T-cell (primary cell): ENCODE results near the gene PRPF6. TPM values are rescaled to one million over a fixed set of nuclear protein-coding genes. Genes with fewer than 3 reads are reported as not detected.

Experiments
- ATAC-seq, 4 experiments: fragments of 200-7000 bp in 3 of 4; fragments of 150-1000 bp in 1 of 4; cut with Tn5 transposase; replicated peaks in 1 of 4; 1 replicate in 3 of 4; 2 replicates in 1 of 4; pipeline ENCODE4 v1.10.0; 2021; ENCODE audit warnings: moderate library complexity in 3 of 4, mild to moderate bottlenecking in 2 of 4, moderate number of reproducible peaks in 1 of 4
- CTCF ChIA-PET, 2 donors: fragments of 300-600 bp; sonication (Branson Sonifier 250); formaldehyde crosslinking; loops; one replicate each; lab custom pipeline; 2022; ENCODE audit warnings: antibody characterized with exemption in 2 of 2; lab: Charles Lee
- POLR2A ChIA-PET, 2 donors: fragments of 300-600 bp; sonication (Branson Sonifier 250); formaldehyde crosslinking; loops; one replicate each; lab custom pipeline; 2022; ENCODE audit warnings: antibody characterized with exemption in 2 of 2; lab: Charles Lee
- DNase-seq, 35 experiments: peaks; one replicate each; pipeline versions ENCODE4 v3.0.0 to v3.0.0-alpha.2; 2013 to 2023
- H3K27ac ChIP-seq: one replicate; pipeline ENCODE4 v1.5.1; 2013; ENCODE audit warnings: low read length
- H3K27me3 ChIP-seq, 2 experiments: replicated peaks in 1 of 2; 1 replicate in 1 of 2; 2 replicates in 1 of 2; pipeline versions ENCODE4 v1.6.1 to v1.7.0; 2013; ENCODE audit warnings: low read length in 1 of 2, mixed read lengths in 1 of 2; ENCODE audit not compliant: control insufficient read depth in 2 of 2, insufficient read depth in 2 of 2; ENCODE audit errors: extremely low read depth in 1 of 2
- H3K36me3 ChIP-seq, 2 donors: 1 replicate in 1 of 2; 2 replicates in 1 of 2; pipeline versions ENCODE4 v1.6.1 to v1.7.0; 2013; ENCODE audit warnings: low read length in 1 of 2; ENCODE audit not compliant: control insufficient read depth in 2 of 2, insufficient read depth in 1 of 2; ENCODE audit errors: extremely low read depth in 1 of 2
- H3K4me1 ChIP-seq, 2 experiments: 1 replicate in 1 of 2; 2 replicates in 1 of 2; pipeline versions ENCODE4 v1.6.1 to v1.7.0; 2013; ENCODE audit warnings: low read length in 2 of 2, mixed read lengths in 1 of 2; ENCODE audit not compliant: insufficient read depth in 2 of 2, control insufficient read depth in 1 of 2; ENCODE audit errors: extremely low read depth in 1 of 2
- H3K4me3 ChIP-seq, 2 donors: 1 replicate in 1 of 2; 2 replicates in 1 of 2; pipeline versions ENCODE4 v1.5.1 to v1.7.0; 2013; ENCODE audit warnings: mild to moderate bottlenecking in 2 of 2, low read length in 1 of 2, moderate library complexity in 1 of 2; ENCODE audit not compliant: control insufficient read depth in 1 of 2; ENCODE audit errors: extremely low read depth in 1 of 2
- H3K9me3 ChIP-seq: 2 replicates; pipeline ENCODE4 v1.7.0; 2013
- H3K27ac Mint-ChIP-seq, 2 donors: one replicate each; pipeline ENCODE4 v1.8.0; 2020 to 2021; ENCODE audit warnings: mild to moderate bottlenecking in 2 of 2, mixed read lengths in 2 of 2
- H3K27me3 Mint-ChIP-seq, 2 donors: one replicate each; pipeline ENCODE4 v1.8.0; 2021 to 2022; ENCODE audit warnings: mixed read lengths in 2 of 2
- H3K36me3 Mint-ChIP-seq: one replicate; pipeline ENCODE4 v1.8.0; 2021; ENCODE audit warnings: mixed read lengths
- H3K4me1 Mint-ChIP-seq, 3 donors: one replicate each; pipeline ENCODE4 v1.8.0; 2020 to 2022; ENCODE audit warnings: mixed read lengths in 3 of 3, mild to moderate bottlenecking in 1 of 3
- H3K4me3 Mint-ChIP-seq, 3 donors: one replicate each; pipeline ENCODE4 v1.8.0; 2020 to 2022; ENCODE audit warnings: mild to moderate bottlenecking in 3 of 3, mixed read lengths in 3 of 3, moderate library complexity in 3 of 3
- H3K9me3 Mint-ChIP-seq, 3 donors: one replicate each; pipeline ENCODE4 v1.8.0; 2020 to 2022; ENCODE audit warnings: mixed read lengths in 3 of 3
- WGBS: methylation state at CpG from one replicate; pipeline ENCODE4 v1.1.5; 2013; ENCODE audit warnings: missing lambda C conversion rate; ENCODE audit not compliant: insufficient coverage; 5-methylcytosine and 5-hydroxymethylcytosine counted together
- total RNA-seq, 35 experiments: library from RNA in 6 of 35; stranded (reverse) in 6 of 35; fragments of 120-200 nt in 1 of 35; gene quantifications; one replicate each; pipeline versions ENCODE4 v1.2.1 to v1.2.4 and lab custom pipeline; 2013 to 2026

The PRPF6 gene
- total RNA-seq, 5 donors from 2014 or later (not counting 1 experiment from before 2014, with no cell fraction given) = 59.8 to 106 (median 83.5) TPM

DNA sequence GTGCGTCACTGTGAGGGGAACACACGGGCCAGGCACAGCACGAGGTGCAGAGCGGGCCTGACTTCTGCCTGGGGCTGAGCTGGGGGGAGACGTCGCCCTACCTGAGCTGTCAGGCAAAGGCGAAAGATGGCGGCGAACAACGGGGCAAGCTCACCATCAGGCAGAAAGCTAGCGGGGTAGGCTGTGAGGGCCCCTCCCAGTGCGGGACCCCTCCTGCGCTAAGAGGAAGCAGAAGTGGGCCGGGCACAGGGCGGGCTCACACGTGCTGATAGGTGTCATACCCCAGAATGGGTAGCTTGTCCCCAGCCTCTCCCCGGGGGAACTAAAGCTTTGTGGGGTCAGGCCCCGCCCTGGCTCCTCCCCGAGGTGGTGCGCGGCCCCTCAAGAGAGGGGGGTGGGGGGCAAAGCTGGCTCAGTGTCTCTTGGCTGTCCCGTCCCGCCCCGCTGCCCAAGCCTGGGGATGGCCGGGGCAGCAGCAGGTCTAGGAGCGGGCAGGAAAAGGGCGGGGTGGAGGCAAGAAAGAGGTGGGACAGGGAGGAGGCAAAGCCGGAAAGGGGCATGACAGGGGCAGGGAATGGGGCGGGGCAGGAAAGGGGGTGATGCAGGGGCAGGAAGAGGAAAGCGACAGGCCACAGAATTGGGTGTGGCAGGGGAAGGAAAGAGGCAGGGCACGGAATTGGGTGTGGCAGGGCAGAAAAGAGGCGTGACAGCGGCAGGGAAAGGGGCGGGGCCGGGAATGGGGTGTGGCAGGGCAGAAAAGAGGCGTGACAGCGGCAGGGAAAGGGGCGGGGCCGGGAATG lies 39.5 kb upstream of the PRPF6 start:
- Mint-ChIP-seq H3K27me3 (no peaks in the 10 kb centered on the region), H3K27ac (peak overlapping the region; percentile 39 to 81), H3K9me3 (no peaks in the 10 kb centered on the region), H3K4me1 (peaks cover 11 to 30% (median 17%) of the 10 kb centered on the region in 3 donors), H3K4me3 (peak overlapping the region in 1 of 3 donors; percentile 53), H3K36me3 (peaks cover 16% of the 10 kb centered on the region)
- H3K4me3 ChIP-seq = no peak overlapping the region
- peak overlapping the region; percentile 44 for H3K27ac ChIP-seq
- peaks cover 2 to 34% of the 10 kb centered on the region in 2 experiments for H3K4me1 ChIP-seq
- WGBS = 80% methylated on average over 20 of the region's 39 CpGs
- DNase-seq (peak; percentile 52 to 89 (median 74)), ATAC-seq (peak; percentile 78 to 85 (median 80))
- peaks cover 20 to 60% of the 10 kb centered on the region in 2 donors for H3K36me3 ChIP-seq
- H3K9me3 ChIP-seq = no peaks in the 10 kb centered on the region
- CTCF ChIA-PET = interaction anchor here in 1 of 2 donors (0.7 kb wide), 1 partner anchor 9 kb away, joined by 3 read pairs; no protein-coding TSS in a partner anchor
- H3K27me3 ChIP-seq = no peaks in the 10 kb centered on the region
- POLR2A ChIA-PET = no interaction called here

DNA sequence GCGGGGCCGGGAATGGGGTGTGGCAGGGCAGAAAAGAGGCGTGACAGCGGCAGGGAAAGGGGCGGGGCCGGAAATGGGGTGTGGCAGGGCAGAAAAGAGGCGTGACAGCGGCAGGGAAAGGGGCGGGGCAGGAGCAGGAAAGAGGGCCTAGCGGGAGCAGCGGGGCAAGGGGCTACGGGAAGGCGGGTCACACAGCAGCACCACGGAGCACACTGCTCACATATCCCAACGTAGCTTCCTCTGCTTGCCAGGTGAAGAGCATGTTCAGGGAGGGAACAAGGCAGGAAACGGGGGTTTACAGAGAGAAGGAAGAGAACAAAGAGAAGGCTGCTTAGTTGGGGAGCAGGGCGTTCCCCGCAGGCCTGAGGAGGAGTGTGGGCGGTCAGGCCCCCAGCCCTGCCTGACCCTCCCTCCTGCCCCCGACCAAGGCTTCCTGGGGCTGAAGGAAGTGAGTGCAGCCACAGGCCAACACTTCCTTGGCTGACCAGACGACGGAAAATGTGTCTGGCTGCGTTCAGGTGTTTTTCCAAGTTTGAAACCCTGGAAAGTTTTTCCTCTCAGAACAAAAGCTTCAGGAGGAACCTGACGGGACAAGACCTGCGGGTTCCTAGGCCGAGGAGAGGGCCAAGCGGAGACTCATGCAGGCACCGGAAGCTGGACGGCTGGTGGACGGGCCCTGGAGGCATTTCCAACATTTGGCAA lies 38.5 kb upstream of the PRPF6 start:
- peak in 1 of 4 experiments; percentile 19 for ATAC-seq
- POLR2A ChIA-PET = interaction anchor here in 1 of 2 donors (0.5 kb wide), 1 partner anchor 21 kb away, joined by 3 read pairs; no protein-coding TSS in a partner anchor
- WGBS = 68% methylated on average over 18 of the region's 30 CpGs
- DNase-seq = peak in 8 of 35 experiments; percentile 21 to 53 (median 48)
- no peaks in the 10 kb centered on the region for H3K9me3 Mint-ChIP-seq
- CTCF ChIA-PET = no interaction called here
- Histone ChIP-seq H3K9me3 (no peaks in the 10 kb centered on the region), H3K4me3 (no peak overlapping the region), H3K27me3 (no peaks in the 10 kb centered on the region), H3K36me3 (peaks cover 17 to 60% of the 10 kb centered on the region in 2 donors), H3K27ac (no peak overlapping the region), H3K4me1 (peaks cover 2 to 40% of the 10 kb centered on the region in 2 experiments)
- H3K36me3 Mint-ChIP-seq = peaks cover 16% of the 10 kb centered on the region
- H3K4me1 Mint-ChIP-seq = peaks cover 19 to 36% (median 24%) of the 10 kb centered on the region in 3 donors
- H3K27ac Mint-ChIP-seq = peak overlapping the region; percentile 70 to 78
- H3K27me3 Mint-ChIP-seq = no peaks in the 10 kb centered on the region
- peak overlapping the region in 1 of 3 donors; percentile 53 for H3K4me3 Mint-ChIP-seq

DNA sequence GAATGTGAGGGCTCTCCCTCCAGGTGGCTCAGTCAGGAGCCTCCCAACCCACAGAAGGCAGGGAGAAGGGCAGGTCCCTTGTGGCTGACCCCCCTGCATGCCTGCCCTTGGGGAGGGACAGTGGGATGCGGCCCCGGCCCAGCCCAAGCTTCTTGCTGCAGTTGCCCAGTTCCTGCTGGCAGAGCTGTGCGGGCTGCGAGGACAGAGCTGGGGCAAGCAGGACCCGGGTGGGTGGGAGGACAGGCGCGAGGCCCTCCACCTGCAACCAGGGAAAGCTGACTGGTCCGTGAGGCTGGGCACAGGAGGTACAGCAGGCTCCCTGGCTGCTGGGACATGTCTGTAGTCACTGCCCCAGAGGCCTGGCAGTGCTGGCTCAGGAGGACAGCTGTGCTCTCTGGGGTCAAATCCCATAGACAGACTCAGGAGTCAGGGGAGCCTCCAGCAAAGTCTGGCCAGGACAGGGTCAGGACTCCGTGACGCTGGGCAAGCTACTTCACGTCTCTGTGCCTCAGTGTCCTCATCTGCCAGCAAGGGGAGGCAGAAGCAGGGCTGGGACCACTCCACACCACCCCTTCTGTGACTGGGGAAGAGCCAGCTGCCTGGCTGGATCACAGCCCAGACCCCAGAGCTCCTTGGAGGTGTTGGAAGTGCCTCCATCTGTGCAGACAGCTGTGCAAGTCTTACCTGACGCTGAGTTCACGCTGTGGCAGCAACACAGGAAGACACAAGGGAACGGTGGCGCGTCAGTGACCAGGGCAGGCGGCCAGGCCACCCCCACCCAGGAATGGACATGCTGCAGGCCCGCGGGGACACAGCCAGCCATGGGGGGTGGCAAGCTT lies 37.7 kb upstream of the PRPF6 start:
- Histone ChIP-seq H3K36me3 (peaks cover 17 to 55% of the 10 kb centered on the region in 2 donors), H3K4me3 (no peak overlapping the region), H3K9me3 (no peaks in the 10 kb centered on the region), H3K27me3 (no peaks in the 10 kb centered on the region), H3K27ac (no peak overlapping the region), H3K4me1 (peaks cover 7 to 48% of the 10 kb centered on the region in 2 experiments)
- ChIA-PET CTCF (no interaction called here), POLR2A (interaction anchor here in 1 of 2 donors (0.5 kb wide), 1 partner anchor 22 kb away, joined by 3 read pairs; no protein-coding TSS in a partner anchor)
- H3K27me3 Mint-ChIP-seq = no peaks in the 10 kb centered on the region
- peaks cover 27 to 40% (median 32%) of the 10 kb centered on the region in 3 donors for H3K4me1 Mint-ChIP-seq
- no peak for DNase-seq
- H3K36me3 Mint-ChIP-seq = peaks cover 11% of the 10 kb centered on the region
- no peak overlapping the region for H3K4me3 Mint-ChIP-seq
- ATAC-seq = no peak
- no peak overlapping the region for H3K27ac Mint-ChIP-seq
- WGBS = 95% methylated on average over 19 of the region's 19 CpGs
- no peaks in the 10 kb centered on the region for H3K9me3 Mint-ChIP-seq

DNA sequence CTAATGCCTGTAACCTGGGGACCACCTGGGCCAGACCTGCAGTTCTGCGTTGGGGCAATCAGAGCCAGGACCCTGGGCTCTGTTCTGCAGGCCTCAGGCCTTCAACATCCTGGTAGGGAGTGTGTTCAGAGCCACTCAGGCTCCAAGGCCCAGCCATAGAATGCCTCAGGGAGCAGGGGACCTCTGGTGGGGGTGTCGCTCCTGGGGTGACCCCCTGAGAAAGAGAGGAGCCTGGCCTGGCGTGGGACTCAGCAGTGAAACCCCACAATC lies 37.2 kb upstream of the PRPF6 start:
- Mint-ChIP-seq H3K4me3 (no peak overlapping the region), H3K27me3 (no peaks in the 10 kb centered on the region), H3K4me1 (peaks cover 32 to 46% (median 36%) of the 10 kb centered on the region in 3 donors), H3K9me3 (no peaks in the 10 kb centered on the region), H3K27ac (no peak overlapping the region), H3K36me3 (peaks cover 11% of the 10 kb centered on the region)
- Histone ChIP-seq H3K4me1 (peaks cover 11 to 53% of the 10 kb centered on the region in 2 experiments), H3K27ac (no peak overlapping the region), H3K36me3 (peaks cover 17 to 54% of the 10 kb centered on the region in 2 donors), H3K27me3 (no peaks in the 10 kb centered on the region), H3K4me3 (no peak overlapping the region), H3K9me3 (no peaks in the 10 kb centered on the region)
- ChIA-PET CTCF (no interaction called here), POLR2A (no interaction called here)
- ATAC-seq = no peak
- WGBS = 100% methylated on average over 3 of the region's 3 CpGs
- no peak for DNase-seq

GRCh38 chr20:63944078-63944941 lies 36.6 kb upstream of the PRPF6 start:
- POLR2A ChIA-PET = no interaction called here
- H3K27ac ChIP-seq = no peak overlapping the region

More at GRCh38 chr20:63944078-63944941, 36.6 kb upstream of the PRPF6 start:
- H3K36me3 ChIP-seq = peaks cover 12 to 50% of the 10 kb centered on the region in 2 donors
- peaks cover 38 to 51% (median 42%) of the 10 kb centered on the region in 3 donors for H3K4me1 Mint-ChIP-seq
- no peak overlapping the region for H3K4me3 ChIP-seq
- no peak for DNase-seq
- H3K27me3 ChIP-seq = no peaks in the 10 kb centered on the region
- no peak overlapping the region for H3K4me3 Mint-ChIP-seq
- H3K27ac Mint-ChIP-seq = no peak overlapping the region
- 94% methylated on average over 31 of the region's 35 CpGs for WGBS
- no peak for ATAC-seq
- CTCF ChIA-PET = no interaction called here
- H3K4me1 ChIP-seq = peaks cover 16 to 57% of the 10 kb centered on the region in 2 experiments
- no peaks in the 10 kb centered on the region for H3K27me3 Mint-ChIP-seq
- no peaks in the 10 kb centered on the region for H3K9me3 Mint-ChIP-seq
- peaks cover 11% of the 10 kb centered on the region for H3K36me3 Mint-ChIP-seq
- no peaks in the 10 kb centered on the region for H3K9me3 ChIP-seq
